Activated naive CD8-positive, alpha-beta T cell treated with anti-CD3 and anti-CD28 coated beads for 36 hours (primary cell): ENCODE data around the gene PTGDR2. TPM values are rescaled to one million over a fixed set of nuclear protein-coding genes. Genes with fewer than 3 reads are reported as not detected.
A peak's percentile ranks its signal among the peaks of the same experiment; 100 is the strongest.

Experiments used
- DNase-seq: peaks from one replicate; pipeline ENCODE4 v3.0.0; 2021
- H3K27ac Mint-ChIP-seq: one replicate; pipeline ENCODE4 v1.8.0; 2022; ENCODE audit warnings: mild to moderate bottlenecking, moderate library complexity, mixed read lengths
- H3K27me3 Mint-ChIP-seq: one replicate; pipeline ENCODE4 v1.8.0; 2022; ENCODE audit warnings: mild to moderate bottlenecking, mixed read lengths
- H3K36me3 Mint-ChIP-seq: one replicate; pipeline ENCODE4 v1.8.0; 2021; ENCODE audit warnings: mild to moderate bottlenecking, mixed read lengths
- H3K4me1 Mint-ChIP-seq: one replicate; pipeline ENCODE4 v1.8.0; 2021; ENCODE audit warnings: mixed read lengths
- H3K4me3 Mint-ChIP-seq: one replicate; pipeline ENCODE4 v1.8.0; 2022; ENCODE audit warnings: mild to moderate bottlenecking, moderate library complexity, mixed read lengths
- H3K9me3 Mint-ChIP-seq: one replicate; pipeline ENCODE4 v1.8.0; 2022; ENCODE audit warnings: mixed read lengths
- total RNA-seq, 2 experiments: library from RNA; stranded (reverse); gene quantifications; one replicate each; pipeline ENCODE4 v1.2.3, GENCODE V29; 2021

PTGDR2 gene
- total RNA-seq, 2 experiments from 2014 or later = 0.12 to 0.16 TPM

DNA sequence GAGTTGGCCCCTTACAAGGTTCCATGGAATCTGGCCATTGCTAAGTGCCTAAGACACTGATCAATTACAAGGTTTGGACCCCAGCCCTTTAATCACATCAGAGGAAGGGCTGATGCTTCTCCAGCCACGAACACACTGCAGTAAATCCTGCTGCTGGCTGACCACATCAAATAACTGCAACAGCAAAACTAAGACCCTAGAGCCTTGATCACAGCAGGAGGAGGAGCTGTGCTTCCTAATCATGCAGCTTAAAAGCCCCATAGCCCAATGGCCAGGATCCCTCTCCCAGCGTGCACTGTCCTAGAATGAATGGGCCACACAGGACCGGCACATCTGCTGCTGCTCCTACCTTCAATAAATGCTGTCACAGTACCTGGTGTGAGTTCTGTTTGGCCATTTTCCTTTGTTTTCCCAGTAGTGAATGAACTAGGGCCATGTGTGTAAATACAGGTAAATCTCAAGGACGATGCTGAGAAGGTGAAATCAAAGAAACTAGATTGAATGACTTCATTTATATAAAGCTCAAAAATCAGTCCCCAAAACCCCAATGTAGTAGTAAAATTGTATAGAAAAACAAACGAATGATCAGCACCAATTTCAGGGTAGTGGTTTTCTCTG lies 24.3 kb upstream of the PTGDR2 start:
- no peaks in the 10 kb centered on the region for H3K27me3 Mint-ChIP-seq
- H3K4me1 Mint-ChIP-seq = no peaks in the 10 kb centered on the region
- peaks cover 16% of the 10 kb centered on the region for H3K36me3 Mint-ChIP-seq
- DNase-seq = no peak
- no peak overlapping the region for H3K4me3 Mint-ChIP-seq
- H3K27ac Mint-ChIP-seq = peak overlapping the region; percentile 5
- no peaks in the 10 kb centered on the region for H3K9me3 Mint-ChIP-seq

DNA sequence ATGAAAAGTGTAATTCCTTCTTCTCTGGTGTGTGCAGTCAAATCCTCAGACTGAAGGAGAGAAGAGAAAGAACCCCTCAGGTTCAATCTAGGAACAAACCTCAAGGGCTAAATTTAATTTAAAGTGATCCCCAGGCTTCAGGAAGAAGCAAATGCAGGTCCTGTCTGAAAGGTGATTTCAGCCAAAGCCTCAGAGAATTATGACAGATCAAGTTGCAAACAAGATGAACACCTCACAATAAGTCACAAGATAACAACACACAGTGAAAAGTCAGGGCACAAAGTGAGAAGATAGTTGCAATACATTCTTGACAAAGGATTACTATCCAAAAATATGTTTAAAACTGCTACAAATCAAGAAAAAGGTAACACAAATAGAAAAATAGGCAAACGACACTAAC lies 23.4 kb upstream of the PTGDR2 start:
- Mint-ChIP-seq H3K27ac (no peak overlapping the region), H3K4me3 (no peak overlapping the region), H3K27me3 (no peaks in the 10 kb centered on the region), H3K4me1 (no peaks in the 10 kb centered on the region), H3K36me3 (peaks cover 13% of the 10 kb centered on the region), H3K9me3 (no peaks in the 10 kb centered on the region)
- DNase-seq = no peak

DNA sequence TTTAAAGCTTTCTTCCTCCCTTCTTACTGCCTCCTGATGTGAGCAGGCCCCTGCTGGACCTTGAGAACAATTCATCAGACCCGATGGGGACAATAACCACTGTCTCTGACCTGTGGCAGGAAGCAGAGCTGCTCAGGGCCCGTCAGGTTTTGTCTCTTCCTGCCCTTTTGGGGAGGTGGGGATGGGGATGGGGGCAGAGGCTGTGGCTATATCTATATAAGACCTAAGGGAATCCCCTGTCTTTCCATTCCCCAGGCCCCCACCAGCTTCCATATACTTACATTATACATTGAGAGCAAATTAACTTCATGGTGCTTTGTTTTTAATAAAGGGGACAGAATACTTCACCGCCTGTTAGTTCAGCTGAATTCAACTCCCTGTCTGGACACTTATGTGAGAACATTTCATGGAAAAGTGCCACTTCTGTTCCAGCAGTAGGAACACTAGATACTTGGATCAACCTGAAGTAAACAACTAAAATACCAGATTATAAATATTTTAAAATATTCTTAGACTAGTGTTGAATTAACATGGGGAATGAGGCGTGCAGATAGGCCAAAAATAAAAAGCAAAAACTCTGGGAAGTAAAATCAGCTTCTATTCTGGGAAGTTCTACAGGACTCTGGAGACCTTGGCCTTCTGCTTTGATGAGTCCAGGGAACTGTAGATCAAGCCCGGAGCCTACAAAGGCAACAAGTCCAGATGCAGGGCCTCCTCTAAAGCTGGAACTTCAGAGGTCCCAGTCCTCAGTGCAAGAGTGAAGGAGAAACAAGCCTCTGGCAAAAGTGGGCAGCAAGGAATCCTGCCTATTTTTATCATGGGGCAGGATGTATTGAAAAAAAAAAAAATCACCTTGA lies 22.7 kb upstream of the PTGDR2 start:
- H3K27ac Mint-ChIP-seq = no peak overlapping the region
- no peak for DNase-seq
- no peaks in the 10 kb centered on the region for H3K9me3 Mint-ChIP-seq
- H3K27me3 Mint-ChIP-seq = no peaks in the 10 kb centered on the region
- H3K36me3 Mint-ChIP-seq = peaks cover 9% of the 10 kb centered on the region
- no peaks in the 10 kb centered on the region for H3K4me1 Mint-ChIP-seq
- no peak overlapping the region for H3K4me3 Mint-ChIP-seq

DNA sequence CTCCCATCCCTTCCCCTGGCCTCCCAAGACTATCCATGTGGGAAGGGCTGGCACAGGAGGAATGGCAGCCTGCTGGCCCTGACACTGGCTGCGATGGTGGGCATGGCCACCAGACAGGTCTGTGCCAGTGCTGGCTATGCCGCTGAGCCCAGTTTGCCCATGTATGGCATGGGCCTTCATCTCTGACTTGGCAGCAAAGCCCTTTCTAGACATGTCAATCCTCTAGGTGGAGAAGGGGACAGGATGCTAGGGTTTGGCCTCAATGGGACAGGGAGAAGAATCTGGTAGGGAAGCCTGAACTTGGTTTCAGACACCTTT lies 20.4 kb upstream of the PTGDR2 start:
- no peak overlapping the region for H3K4me3 Mint-ChIP-seq
- peak overlapping the region; percentile 48 for H3K27ac Mint-ChIP-seq
- H3K4me1 Mint-ChIP-seq = peaks cover 14% of the 10 kb centered on the region
- DNase-seq = no peak
- H3K9me3 Mint-ChIP-seq = no peaks in the 10 kb centered on the region
- no peaks in the 10 kb centered on the region for H3K27me3 Mint-ChIP-seq
- H3K36me3 Mint-ChIP-seq = peaks cover 3% of the 10 kb centered on the region

DNA sequence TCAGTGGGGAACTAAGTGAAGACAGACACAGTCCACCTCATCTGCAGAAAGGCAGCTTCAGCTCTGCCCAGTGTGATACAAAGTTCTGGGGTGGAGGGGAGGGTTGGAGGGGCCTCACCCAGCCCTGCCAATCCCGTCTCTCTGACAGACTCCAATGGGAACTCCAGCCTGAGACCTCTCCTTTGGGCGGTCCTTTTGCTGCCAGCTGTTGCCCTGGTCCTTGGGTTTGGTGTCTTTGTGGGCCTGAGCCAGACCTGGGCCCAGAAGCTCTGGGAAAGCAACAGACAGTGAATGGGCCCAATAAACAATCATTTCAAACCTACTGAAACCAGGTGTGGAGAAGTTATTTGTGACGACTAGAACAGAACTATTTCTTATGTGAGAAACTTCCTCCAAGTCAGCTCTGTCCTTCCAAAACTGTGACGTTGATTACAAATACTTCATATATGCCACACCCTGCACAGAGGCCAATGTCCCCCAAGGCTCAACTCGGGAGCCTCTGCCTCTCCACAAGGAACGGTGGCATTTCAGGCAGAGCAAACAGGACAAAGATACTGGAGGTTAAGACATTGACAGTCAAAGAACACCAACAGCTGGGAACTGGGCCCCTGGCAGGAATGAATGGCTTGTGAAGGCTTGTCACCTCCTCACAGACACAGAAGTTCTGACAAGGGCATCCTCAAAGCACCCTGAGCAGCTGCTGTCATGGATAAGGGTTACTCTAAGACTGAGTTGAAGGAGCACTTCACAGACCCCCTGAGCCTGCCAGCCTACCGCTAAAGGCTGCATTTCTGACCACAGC lies 19.8 kb upstream of the PTGDR2 start:
- no peak for DNase-seq
- H3K27me3 Mint-ChIP-seq = no peaks in the 10 kb centered on the region
- H3K4me3 Mint-ChIP-seq = no peak overlapping the region
- peaks cover 19% of the 10 kb centered on the region for H3K4me1 Mint-ChIP-seq
- H3K9me3 Mint-ChIP-seq = no peaks in the 10 kb centered on the region
- H3K36me3 Mint-ChIP-seq = no peaks in the 10 kb centered on the region
- no peak overlapping the region for H3K27ac Mint-ChIP-seq

DNA sequence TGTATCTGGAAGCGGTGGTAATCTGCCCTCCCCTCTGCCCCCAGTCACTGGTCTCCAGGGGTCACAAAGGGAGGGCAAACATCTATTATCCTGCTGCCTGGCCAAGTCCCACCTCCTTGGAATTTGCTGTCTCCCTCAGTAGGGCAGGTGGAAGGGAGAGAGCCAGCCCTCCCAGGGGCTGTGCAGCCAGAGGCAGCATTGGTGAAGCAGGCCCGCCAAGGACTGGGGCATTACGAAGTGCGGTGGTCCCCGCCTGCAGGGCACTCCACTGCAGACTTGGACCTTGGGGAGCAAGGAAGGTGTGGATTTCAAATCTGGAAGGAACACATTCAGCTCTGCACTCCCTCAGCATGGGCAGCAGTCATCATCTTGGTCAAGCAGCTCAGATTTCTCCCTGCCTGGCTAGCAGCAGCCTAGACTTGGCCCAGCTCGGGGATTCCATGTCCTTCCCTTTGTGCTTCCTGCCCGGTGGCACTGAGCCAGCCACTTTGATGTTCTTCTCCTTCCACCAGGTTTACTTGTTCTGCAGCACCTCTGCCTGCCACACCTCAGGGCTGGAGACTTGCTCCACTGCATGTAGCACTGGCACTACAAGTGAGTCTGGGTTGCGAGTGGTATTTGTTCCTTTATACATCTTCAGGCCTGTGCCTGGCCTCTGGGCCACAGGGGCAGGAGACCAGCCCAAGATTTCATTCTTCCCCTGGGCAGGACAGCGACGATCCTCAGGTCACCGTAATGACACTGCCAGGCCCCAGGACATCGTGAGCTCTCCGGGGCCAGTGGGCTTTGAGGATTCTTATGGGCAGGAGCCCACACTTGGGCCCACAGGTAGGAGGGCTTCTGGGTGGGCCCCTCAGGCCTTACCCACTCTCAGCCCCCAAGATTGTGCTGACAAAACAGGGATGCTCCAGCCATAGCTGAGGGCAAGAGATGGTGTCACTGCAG lies 18.9 kb upstream of the PTGDR2 start:
- DNase-seq = no peak
- Mint-ChIP-seq H3K27me3 (no peaks in the 10 kb centered on the region), H3K4me1 (peaks cover 23% of the 10 kb centered on the region), H3K4me3 (no peak overlapping the region), H3K9me3 (no peaks in the 10 kb centered on the region), H3K27ac (no peak overlapping the region), H3K36me3 (no peaks in the 10 kb centered on the region)

DNA sequence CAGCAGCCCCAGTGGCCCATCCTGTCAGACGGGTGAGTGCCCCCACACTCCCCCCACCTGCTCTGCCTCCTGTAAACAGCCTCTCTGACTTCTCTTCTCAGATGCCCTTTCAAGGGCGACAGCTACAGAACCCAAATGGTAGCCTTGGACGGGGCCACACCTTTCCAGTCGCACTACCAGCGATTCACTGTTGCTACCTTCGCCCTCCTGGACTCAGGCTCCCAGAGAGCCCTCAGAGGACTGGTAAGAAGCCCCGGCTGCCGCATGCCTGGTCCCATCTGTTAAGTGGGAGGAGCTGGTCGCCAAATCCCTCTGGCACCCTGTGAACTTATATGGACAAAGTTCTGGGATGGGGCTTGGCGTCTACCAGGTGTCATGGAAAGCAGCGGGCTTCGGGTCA lies 17.8 kb upstream of the PTGDR2 start:
- Mint-ChIP-seq H3K9me3 (no peaks in the 10 kb centered on the region), H3K4me3 (no peak overlapping the region), H3K4me1 (peaks cover 26% of the 10 kb centered on the region), H3K36me3 (no peaks in the 10 kb centered on the region), H3K27me3 (no peaks in the 10 kb centered on the region), H3K27ac (no peak overlapping the region)
- DNase-seq = no peak

DNA sequence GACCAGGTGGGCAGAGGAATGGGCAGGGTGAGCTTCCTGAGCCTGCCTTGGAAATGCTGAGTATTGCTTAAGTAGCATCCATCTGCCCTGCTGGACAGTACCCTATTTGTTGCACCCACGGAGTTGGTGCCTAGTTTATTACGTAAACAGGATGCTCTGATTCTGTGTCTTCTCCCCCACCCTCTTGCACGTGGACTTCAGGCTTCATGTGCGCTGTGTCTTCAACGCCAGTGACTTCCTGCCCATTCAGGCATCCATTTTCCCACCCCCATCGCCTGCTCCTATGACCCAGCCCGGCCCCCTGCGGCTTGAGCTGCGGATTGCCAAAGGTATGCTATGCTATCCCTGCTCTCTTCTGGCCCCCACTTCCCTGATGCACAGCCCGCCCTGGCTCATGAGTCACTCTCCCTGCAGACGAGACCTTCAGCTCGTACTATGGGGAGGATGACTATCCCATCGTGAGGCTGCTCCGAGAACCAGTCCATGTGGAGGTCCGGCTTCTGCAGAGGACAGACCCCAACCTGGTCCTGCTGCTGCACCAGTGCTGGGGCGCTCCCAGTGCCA lies 17.3 kb upstream of the PTGDR2 start:
- DNase-seq = no peak
- H3K4me3 Mint-ChIP-seq = no peak overlapping the region
- H3K36me3 Mint-ChIP-seq = no peaks in the 10 kb centered on the region
- H3K27me3 Mint-ChIP-seq = no peaks in the 10 kb centered on the region
- H3K4me1 Mint-ChIP-seq = peaks cover 26% of the 10 kb centered on the region
- H3K27ac Mint-ChIP-seq = no peak overlapping the region
- no peaks in the 10 kb centered on the region for H3K9me3 Mint-ChIP-seq

DNA sequence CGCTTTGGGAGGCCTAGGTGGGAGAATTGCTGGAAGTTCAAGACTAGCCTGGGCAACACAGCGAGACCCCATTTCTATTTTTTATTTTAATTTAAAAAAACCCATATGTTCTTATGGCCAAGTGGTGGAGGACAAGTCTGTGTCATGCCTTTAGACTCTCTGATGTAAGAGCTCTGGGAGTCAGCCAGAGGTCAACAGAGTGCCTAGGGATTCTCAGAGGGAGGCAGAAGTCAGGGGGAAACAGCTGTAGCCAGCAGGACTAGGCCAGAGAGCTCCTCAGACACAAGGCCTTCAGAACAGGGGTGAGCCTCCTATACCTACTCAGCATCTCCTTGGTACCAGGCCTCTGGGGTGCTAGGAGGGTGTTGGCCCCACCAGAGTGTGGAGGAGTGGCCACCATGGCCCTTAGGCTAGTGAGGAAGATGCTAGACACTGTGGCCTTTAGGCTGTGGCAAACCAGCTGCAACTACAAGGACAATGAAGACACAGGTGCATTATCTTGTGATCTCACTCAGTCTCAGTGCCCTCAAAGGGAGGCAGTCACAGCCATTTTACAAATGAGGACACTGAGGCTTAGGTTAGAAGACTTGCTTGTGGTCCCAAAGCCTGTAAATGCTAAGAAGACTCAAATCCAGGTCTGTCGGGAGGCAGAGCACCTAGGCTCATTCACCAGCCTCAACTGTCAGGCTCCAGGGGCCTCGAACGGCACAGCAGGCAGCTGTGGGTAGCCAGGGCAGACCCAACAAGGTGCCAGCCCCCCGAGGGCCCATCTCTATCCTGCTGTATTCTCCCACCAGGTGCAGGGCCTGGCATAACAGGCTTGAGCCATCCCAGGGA lies 16.6 kb upstream of the PTGDR2 start:
- Mint-ChIP-seq H3K4me1 (peaks cover 26% of the 10 kb centered on the region), H3K4me3 (no peak overlapping the region), H3K27ac (no peak overlapping the region), H3K36me3 (no peaks in the 10 kb centered on the region), H3K9me3 (no peaks in the 10 kb centered on the region), H3K27me3 (no peaks in the 10 kb centered on the region)
- no peak for DNase-seq

DNA sequence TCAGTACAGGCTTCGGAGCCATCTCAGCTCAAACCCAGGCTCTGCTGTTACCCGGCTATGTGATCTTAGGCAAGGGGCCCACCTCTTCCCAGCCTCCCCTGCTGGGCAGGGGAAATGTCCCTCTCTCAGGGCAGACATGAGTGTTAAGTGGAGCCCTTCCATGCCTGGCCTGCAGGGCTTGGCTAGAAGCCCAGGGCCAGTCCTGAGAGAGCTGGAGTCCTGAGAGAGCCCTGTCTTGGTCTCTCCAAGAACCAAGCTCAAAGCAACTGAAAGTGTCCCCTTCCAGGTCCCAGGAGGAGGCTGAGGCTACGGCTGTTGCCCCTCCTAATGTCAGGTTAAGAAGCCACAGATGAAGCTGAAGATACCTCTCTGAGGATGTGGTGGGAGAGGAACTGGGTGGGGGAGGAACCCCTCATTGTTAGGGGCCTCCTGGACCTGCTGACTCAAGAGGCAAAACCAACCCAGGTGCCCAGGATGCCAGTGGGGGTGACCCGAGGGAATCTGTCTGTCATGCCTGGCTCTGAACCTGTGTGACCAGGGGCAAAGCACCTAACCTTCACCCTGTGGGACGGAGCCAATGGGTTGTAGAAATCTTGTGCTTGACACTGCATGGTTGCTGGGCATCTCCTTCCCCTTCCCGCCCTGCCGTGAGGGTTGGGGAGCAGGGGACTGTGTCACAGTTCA lies 15.8 kb upstream of the PTGDR2 start:
- H3K4me1 Mint-ChIP-seq = peaks cover 26% of the 10 kb centered on the region
- DNase-seq = no peak
- no peaks in the 10 kb centered on the region for H3K36me3 Mint-ChIP-seq
- H3K9me3 Mint-ChIP-seq = no peaks in the 10 kb centered on the region
- H3K27me3 Mint-ChIP-seq = no peaks in the 10 kb centered on the region
- no peak overlapping the region for H3K4me3 Mint-ChIP-seq
- H3K27ac Mint-ChIP-seq = no peak overlapping the region

DNA sequence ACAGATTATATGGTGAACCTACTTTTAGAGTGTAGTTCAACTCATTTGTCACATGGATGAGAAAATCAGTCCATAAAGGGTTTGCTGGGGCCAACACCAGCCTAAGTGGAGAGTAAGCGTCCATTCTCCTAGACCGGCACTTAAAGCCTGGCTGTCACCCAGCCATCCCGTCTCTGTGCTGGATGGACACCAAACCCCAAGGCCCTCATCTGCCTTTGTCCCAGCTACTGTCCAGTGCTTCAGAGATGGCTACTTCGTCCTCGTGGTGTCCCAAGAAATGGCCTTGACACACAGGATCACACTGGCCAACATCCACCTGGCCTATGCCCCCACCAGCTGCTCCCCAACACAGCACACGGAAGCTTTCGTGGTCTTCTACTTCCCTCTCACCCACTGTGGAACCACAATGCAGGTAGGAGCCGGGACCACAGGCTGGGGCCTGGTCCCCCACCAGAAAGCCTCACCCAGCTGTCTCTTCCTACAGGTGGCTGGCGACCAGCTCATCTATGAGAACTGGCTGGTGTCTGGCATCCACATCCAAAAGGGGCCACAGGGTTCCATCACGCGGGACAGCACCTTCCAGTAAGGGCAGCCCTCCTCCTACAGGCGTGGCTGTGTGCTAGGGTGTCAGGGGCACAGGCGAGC lies 15.1 kb upstream of the PTGDR2 start:
- DNase-seq = no peak
- no peaks in the 10 kb centered on the region for H3K9me3 Mint-ChIP-seq
- H3K4me1 Mint-ChIP-seq = peaks cover 26% of the 10 kb centered on the region
- no peaks in the 10 kb centered on the region for H3K36me3 Mint-ChIP-seq
- no peak overlapping the region for H3K4me3 Mint-ChIP-seq
- H3K27me3 Mint-ChIP-seq = no peaks in the 10 kb centered on the region
- no peak overlapping the region for H3K27ac Mint-ChIP-seq

DNA sequence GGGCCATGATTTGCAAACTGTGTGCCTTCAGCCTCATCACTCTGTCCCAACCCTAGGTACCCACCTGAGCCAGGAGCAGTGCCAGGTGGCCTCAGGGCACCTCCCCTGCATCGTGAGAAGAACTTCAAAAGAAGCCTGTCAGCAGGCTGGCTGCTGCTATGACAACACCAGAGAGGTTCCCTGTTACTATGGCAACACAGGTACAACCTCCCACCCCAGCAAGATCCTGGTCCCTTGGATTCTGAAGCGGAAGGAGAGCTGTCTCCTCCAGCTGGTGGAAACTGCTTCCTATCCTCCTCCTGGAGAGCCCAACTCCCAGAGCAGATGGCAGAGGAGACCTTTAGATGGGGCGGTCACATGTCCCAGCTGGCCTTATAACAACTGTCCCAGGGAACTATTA lies 14.5 kb upstream of the PTGDR2 start:
- no peaks in the 10 kb centered on the region for H3K9me3 Mint-ChIP-seq
- H3K4me3 Mint-ChIP-seq = no peak overlapping the region
- H3K27me3 Mint-ChIP-seq = no peaks in the 10 kb centered on the region
- H3K4me1 Mint-ChIP-seq = peaks cover 26% of the 10 kb centered on the region
- H3K36me3 Mint-ChIP-seq = no peaks in the 10 kb centered on the region
- no peak for DNase-seq
- H3K27ac Mint-ChIP-seq = no peak overlapping the region

DNA sequence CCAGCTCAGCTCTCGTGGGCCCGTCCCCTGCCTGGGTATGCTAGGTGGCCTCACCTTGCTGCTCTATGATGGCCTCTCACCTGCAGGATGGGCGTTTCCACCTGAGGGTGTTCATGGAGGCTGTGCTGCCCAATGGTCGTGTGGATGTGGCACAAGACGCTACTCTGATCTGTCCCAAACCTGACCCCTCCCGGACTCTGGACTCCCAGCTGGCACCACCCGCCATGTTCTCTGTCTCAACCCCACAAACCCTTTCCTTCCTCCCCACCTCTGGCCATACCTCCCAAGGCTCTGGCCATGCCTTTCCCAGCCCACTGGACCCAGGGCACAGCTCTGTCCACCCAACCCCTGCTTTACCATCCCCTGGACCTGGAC lies 13.7 kb upstream of the PTGDR2 start:
- Mint-ChIP-seq H3K36me3 (no peaks in the 10 kb centered on the region), H3K27me3 (no peaks in the 10 kb centered on the region), H3K9me3 (no peaks in the 10 kb centered on the region), H3K27ac (no peak overlapping the region), H3K4me1 (peaks cover 26% of the 10 kb centered on the region), H3K4me3 (no peak overlapping the region)
- DNase-seq = no peak
